Fibroblast of skin of right biceps (primary cell): ENCODE data around the gene GPHA2.

ENCODE experiments used
- DNase-seq: peaks from one replicate; pipeline ENCODE4 v3.0.0-alpha.2; 2013

The GPHA2 gene

GRCh38 chr11:64888729-64889511 lies 46.8 kb downstream of the GPHA2 start:
- no peak for DNase-seq

DNA sequence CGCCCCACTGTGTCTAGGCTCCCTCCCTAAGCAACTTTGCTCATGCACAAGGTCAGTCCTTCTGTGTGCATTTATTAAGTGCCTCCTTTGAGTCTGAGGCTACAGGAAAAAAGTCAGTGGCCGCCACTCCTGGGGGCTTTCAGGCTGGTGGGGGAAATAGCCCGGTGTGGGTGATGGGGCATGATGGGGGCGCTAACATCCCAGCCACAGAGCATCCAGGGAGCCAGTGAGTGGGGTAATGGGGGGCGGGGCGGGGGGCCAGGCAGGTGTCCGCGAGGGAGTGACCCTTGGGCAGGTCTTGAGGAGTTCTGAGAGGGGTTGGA lies 47.3 kb downstream of the GPHA2 start:
- DNase-seq: no peak

GRCh38 chr11:64887757-64888405 lies 47.8 kb downstream of the GPHA2 start:
- peak; percentile 64 for DNase-seq

DNA sequence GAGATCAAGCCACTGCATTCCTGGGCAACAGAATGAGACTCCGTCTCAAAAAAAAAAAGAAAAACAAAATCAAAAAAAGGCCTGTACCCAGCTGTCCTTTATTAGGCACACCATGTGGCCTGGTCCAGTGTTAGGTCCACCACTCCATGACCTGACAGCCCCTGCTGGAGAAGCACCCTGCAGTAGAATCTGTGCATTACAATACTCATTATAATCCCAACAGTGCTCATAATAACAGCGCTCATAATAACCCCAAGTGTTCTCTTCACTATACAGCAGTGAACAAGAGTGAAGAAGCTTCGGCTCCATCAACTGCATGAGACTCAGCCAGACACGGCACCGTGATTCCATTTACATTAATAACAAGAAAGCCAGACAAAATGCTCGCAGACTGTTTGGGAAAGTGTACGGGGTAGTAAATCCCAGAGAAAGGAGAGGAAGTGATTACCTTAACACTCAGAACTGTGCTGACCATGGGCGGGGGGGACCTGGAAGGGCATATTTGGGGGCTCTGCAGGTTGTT lies 48.4 kb downstream of the GPHA2 start:
- DNase-seq: no peak

- peak; percentile 56 for DNase-seq
These were observed 50.1 kb downstream of the GPHA2 start for GRCh38 chr11:64885367-64886286.
